Suppressor macrophage treated with lipopolysaccharide for 1 hour (primary cell): ENCODE data around the gene KREMEN1.
"Not testable (repeated sequence)": the region's sequence is repeated elsewhere in the genome, so short reads cannot be mapped to it uniquely, and the experiment has no call there.

ENCODE experiments used
- DNase-seq, 3 donors: peaks; one replicate each; pipeline ENCODE4 v3.0.0-alpha.2; 2020 to 2022

The KREMEN1 gene

GRCh38 chr22:29109822-29110221 is 37.0 kb downstream of the KREMEN1 start:
- DNase-seq, result no peak

GRCh38 chr22:29110946-29111345 is 38.1 kb downstream of the KREMEN1 start:
- no peak for DNase-seq

GRCh38 chr22:29112121-29112520 is 39.3 kb downstream of the KREMEN1 start:
- DNase-seq, result no peak

GRCh38 chr22:29112681-29113080 is 39.8 kb downstream of the KREMEN1 start:
- DNase-seq, result no peak

GRCh38 chr22:29113319-29113718 is 40.5 kb downstream of the KREMEN1 start:
- no peak for DNase-seq

GRCh38 chr22:29114392-29114791 is 41.6 kb downstream of the KREMEN1 start:
- DNase-seq, result no peak

- no peak for DNase-seq
Measured at GRCh38 chr22:29115682-29116288, 43.0 kb downstream of the KREMEN1 start.

- no peak for DNase-seq
Measured at GRCh38 chr22:29116397-29117123, 43.7 kb downstream of the KREMEN1 start.

- peak; percentile 72 to 90 (median 86) for DNase-seq
Measured at GRCh38 chr22:29117799-29118477, 45.1 kb downstream of the KREMEN1 start.

- not testable (repeated sequence) for DNase-seq
Measured at GRCh38 chr22:29120098-29120912, 47.5 kb downstream of the KREMEN1 start.

GRCh38 chr22:29121124-29121523 is 48.3 kb downstream of the KREMEN1 start:
- DNase-seq, result no peak

GRCh38 chr22:29122041-29122440 is 49.2 kb downstream of the KREMEN1 start:
- no peak for DNase-seq

GRCh38 chr22:29124777-29125442 is 52.1 kb downstream of the KREMEN1 start:
- no peak for DNase-seq

GRCh38 chr22:29125443-29125778 is 52.6 kb downstream of the KREMEN1 start:
- no peak for DNase-seq

- DNase-seq, result no peak
Measured at GRCh38 chr22:29125844-29126243, 53.0 kb downstream of the KREMEN1 start.

- DNase-seq, result no peak
Measured at GRCh38 chr22:29126670-29127395, 54.0 kb downstream of the KREMEN1 start.

GRCh38 chr22:29128891-29129807 is 56.3 kb downstream of the KREMEN1 start:
- DNase-seq, result peak; percentile 39 to 48 (median 46)

GRCh38 chr22:29129808-29130140 is 56.9 kb downstream of the KREMEN1 start:
- no peak for DNase-seq

GRCh38 chr22:29130476-29130875 is 57.6 kb downstream of the KREMEN1 start:
- DNase-seq, result no peak

GRCh38 chr22:29133603-29134133 is 60.8 kb downstream of the KREMEN1 start:
- no peak for DNase-seq

- DNase-seq, result no peak
Measured at GRCh38 chr22:29134448-29134847, 61.6 kb downstream of the KREMEN1 start.
